NT2/D1 (cell line): ENCODE data around the gene ANKRD31.

Source experiments
- YY1 ChIP-seq: IDR thresholded peaks from 2 replicates; pipeline ENCODE4 v1.6.1; 2011; ENCODE audit not compliant: insufficient read length, insufficient read depth
- ZNF274 ChIP-seq: IDR thresholded peaks from 2 replicates; pipeline ENCODE4 v1.6.1; 2011; ENCODE audit warnings: mild to moderate bottlenecking, low read depth, low read length

DNA sequence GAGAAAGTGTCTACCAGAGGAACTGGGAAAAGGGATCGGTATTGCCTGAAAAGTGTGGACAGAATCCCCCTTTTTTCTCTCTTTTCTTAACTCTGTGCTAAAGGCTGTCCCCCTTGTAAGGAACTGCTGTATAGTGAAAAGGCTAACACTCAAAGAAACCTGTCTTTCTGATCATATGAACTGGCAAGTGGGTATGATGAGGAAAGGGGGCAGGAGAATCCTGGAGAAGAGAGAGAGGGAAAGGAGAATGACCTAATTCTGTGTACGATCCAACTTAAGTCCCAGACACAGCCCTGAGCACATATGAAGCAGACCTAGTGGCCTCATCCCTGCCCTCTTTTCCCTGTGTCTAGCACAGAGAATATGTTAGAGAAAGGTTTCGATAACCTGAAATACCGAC, 967 bp downstream of the ANKRD31 start:
- TF ChIP-seq ZNF274 (no peak), YY1 (no peak)
